Right cardiac atrium (tissue), 5 donors: Measurements from ENCODE around the gene CNTNAP2. TPM values are rescaled to one million over a fixed set of nuclear protein-coding genes. Genes with fewer than 3 reads are reported as not detected.
A peak's percentile ranks its signal among the peaks of the same experiment; 100 is the strongest.

Experiments used
- ATAC-seq, 2 donors: fragments of 200-7000 bp; cut with Tn5 transposase; one replicate each; pipeline versions ENCODE4 v1.8.0 to v1.9.1; 2020; ENCODE audit warnings: moderate library complexity in 2 of 2, mild to moderate bottlenecking in 1 of 2
- DNase-seq, 3 donors: peaks; one replicate each; pipeline ENCODE4 v3.0.0-alpha.2; 2020
- H3K27ac ChIP-seq: one replicate; pipeline ENCODE4 v1.5.1; 2013; ENCODE audit warnings: mild to moderate bottlenecking, low read length, control low read depth, moderate library complexity
- H3K27me3 ChIP-seq: one replicate; pipeline ENCODE4 v1.6.1; 2013; ENCODE audit not compliant: control insufficient read depth, insufficient read depth
- H3K4me1 ChIP-seq: one replicate; pipeline ENCODE4 v1.6.1; 2013; ENCODE audit warnings: low read length; ENCODE audit not compliant: control insufficient read depth, insufficient read depth
- H3K4me3 ChIP-seq: one replicate; pipeline ENCODE4 v1.5.1; 2013; ENCODE audit warnings: low read length, control low read depth
- H3K9me3 ChIP-seq: one replicate; pipeline ENCODE4 v1.6.1; 2013; ENCODE audit warnings: low read length; ENCODE audit not compliant: control insufficient read depth
- WGBS: extraction: QIAGEN DNeasy Blood & Tissue Kit; methylation state at CpG from one replicate; pipeline ENCODE4 v1.1.7; 2013; 5-methylcytosine and 5-hydroxymethylcytosine counted together
- intact Hi-C, 4 donors: fragments of 100-400 bp; cut with DNase I; formaldehyde crosslinking; loops; one replicate each; pipeline versions ENCODE4 v1.11.0 to v1.14.0; 2022 to 2023
- polyA plus RNA-seq: library from polyadenylated mRNA; stranded (reverse); fragments of 200-250 nt; gene quantifications from one replicate; pipeline ENCODE4 v1.2.3, GENCODE V29; 2013
- total RNA-seq, 4 donors: library from RNA; stranded (reverse); fragmentation: NEBNext Ultra II Directional; extraction: Animal tissue kit (Norgen Biotek cat#: 25700); gene quantifications; one replicate each; pipeline ENCODE4 v1.2.1, GENCODE V29; 2021
- donor health status: healthy with polysubstance abuse.
- donor health status: DM: no; HTN: yes; CAD: no.
- donor health status: DM: no; HTN: no; CAD: no.
- donor health status: DM: no; HTN: yes; CAD: no; lungs with severe emphysema.
- donor health status: DM: yes; HTN: yes; CAD: no.

Gene CNTNAP2
- total and polyA plus RNA-seq, 5 donors, result 0.23 to 1.7 (median 0.91) TPM; not detected in 1

- no peaks in the 10 kb centered on the region for H3K27me3 ChIP-seq
- 53% methylated on average over 2 of the region's 2 CpGs for WGBS
- ATAC-seq, result peak in 1 of 2 donors; percentile 64
- H3K4me1 ChIP-seq, result no peaks in the 10 kb centered on the region
- intact Hi-C loops, result no loop called here
- no peaks in the 10 kb centered on the region for H3K9me3 ChIP-seq
- no peak overlapping the region for H3K27ac ChIP-seq
- no peak overlapping the region for H3K4me3 ChIP-seq
- DNase-seq, result no peak
Observed at GRCh38 chr7:148175512-148175911, 2058.9 kb downstream of the CNTNAP2 start.

DNA sequence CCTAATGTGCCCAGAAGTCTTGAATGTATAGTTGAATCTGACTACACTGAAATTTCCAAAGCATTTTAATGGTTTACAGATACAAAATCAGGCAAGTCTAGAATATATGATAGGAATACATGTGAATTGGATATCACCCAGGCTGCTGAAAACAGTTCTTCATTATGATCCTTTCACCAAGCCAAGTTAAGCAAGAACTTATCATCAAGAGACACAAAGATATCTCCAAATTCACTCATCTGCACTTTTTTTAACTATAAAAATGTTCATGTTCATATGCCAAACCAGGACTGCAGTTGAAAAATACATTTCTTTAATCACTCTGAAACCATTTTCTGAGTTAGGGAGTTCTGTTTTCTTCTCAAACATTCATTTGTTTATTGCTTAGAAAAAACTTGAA is 2061.4 kb downstream of the CNTNAP2 start:
- ATAC-seq (no peak), DNase-seq (no peak)
- Histone ChIP-seq H3K4me1 (no peaks in the 10 kb centered on the region), H3K27me3 (no peaks in the 10 kb centered on the region), H3K4me3 (no peak overlapping the region), H3K9me3 (no peaks in the 10 kb centered on the region), H3K27ac (no peak overlapping the region)
- intact Hi-C loops, result no loop called here

- no peaks in the 10 kb centered on the region for H3K4me1 ChIP-seq
- no peaks in the 10 kb centered on the region for H3K27me3 ChIP-seq
- no peak for DNase-seq
- no peak for ATAC-seq
- H3K4me3 ChIP-seq, result no peak overlapping the region
- H3K27ac ChIP-seq, result no peak overlapping the region
- H3K9me3 ChIP-seq, result no peaks in the 10 kb centered on the region
- intact Hi-C loops, result no loop called here
Observed at GRCh38 chr7:148180075-148180474, 2063.5 kb downstream of the CNTNAP2 start.

DNA sequence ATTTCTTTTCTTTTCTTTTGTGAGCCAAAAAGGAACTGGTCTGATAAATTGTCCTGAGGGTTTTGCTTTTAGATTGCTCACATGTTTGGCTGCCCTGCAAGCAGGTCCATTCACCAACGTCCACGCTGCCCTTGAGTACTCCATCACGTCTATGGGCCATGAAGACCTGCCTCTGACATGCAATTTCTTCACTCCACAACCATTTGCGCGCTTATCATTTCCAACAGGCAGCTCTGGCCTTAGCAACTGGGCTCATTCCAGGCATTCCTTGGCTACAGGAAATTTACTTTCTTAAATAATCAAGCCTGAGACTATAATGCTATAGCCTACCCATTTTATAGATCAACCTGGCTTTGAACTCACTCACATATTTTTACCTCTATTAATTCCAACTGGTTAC is 2065.7 kb downstream of the CNTNAP2 start:
- Histone ChIP-seq H3K4me1 (no peaks in the 10 kb centered on the region), H3K9me3 (no peaks in the 10 kb centered on the region), H3K27ac (no peak overlapping the region), H3K27me3 (no peaks in the 10 kb centered on the region), H3K4me3 (no peak overlapping the region)
- intact Hi-C loops, result no loop called here
- ATAC-seq (peak; percentile 63 to 71), DNase-seq (peak in 1 of 3 donors; percentile 45)
- 16% methylated on average over 5 of the region's 5 CpGs for WGBS

GRCh38 chr7:148185041-148185440 is 2068.4 kb downstream of the CNTNAP2 start:
- intact Hi-C loops, result no loop called here

DNA sequence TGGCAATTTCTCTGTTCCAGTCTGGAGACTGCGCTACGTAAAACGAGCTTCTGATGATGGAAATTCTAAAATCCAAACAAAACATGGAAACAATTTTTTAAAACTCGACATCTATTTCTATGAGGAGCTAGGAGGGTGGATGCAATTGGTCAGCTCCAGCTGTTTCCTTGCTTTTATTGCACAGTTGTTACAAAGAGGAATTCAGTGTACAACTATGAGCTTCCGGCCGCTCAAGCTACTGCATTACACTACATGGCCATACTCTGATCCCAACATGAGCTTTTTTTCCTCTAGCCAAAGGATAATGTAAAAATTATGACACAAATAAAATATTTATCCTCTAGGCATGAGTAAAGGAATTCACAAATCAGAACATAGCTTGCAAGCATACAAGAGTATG is 2070.9 kb downstream of the CNTNAP2 start:
- intact Hi-C loops, result no loop called here
- no peak overlapping the region for H3K27ac ChIP-seq
- no peaks in the 10 kb centered on the region for H3K4me1 ChIP-seq
- WGBS, result 64% methylated on average over 6 of the region's 6 CpGs
- no peak overlapping the region for H3K4me3 ChIP-seq
- no peaks in the 10 kb centered on the region for H3K27me3 ChIP-seq
- ATAC-seq (no peak), DNase-seq (no peak)
- H3K9me3 ChIP-seq, result no peaks in the 10 kb centered on the region

More at GRCh38 chr7:148185041-148185440, 2068.4 kb downstream of the CNTNAP2 start:
- Histone ChIP-seq H3K27ac (no peak overlapping the region), H3K9me3 (no peaks in the 10 kb centered on the region), H3K4me3 (no peak overlapping the region), H3K4me1 (no peaks in the 10 kb centered on the region), H3K27me3 (no peaks in the 10 kb centered on the region)
- ATAC-seq, result peak; percentile 79 to 90
- 18% methylated on average over 5 of the region's 5 CpGs for WGBS
- DNase-seq, result no peak

- H3K4me3 ChIP-seq, result no peak overlapping the region
- 76% methylated on average over 1 of the region's 1 CpG for WGBS
- intact Hi-C loops, result no loop called here
- no peaks in the 10 kb centered on the region for H3K4me1 ChIP-seq
- H3K27me3 ChIP-seq, result no peaks in the 10 kb centered on the region
- no peak for DNase-seq
- no peak for ATAC-seq
- no peak overlapping the region for H3K27ac ChIP-seq
- no peaks in the 10 kb centered on the region for H3K9me3 ChIP-seq
Observed at GRCh38 chr7:148191391-148192065, 2074.9 kb downstream of the CNTNAP2 start.

DNA sequence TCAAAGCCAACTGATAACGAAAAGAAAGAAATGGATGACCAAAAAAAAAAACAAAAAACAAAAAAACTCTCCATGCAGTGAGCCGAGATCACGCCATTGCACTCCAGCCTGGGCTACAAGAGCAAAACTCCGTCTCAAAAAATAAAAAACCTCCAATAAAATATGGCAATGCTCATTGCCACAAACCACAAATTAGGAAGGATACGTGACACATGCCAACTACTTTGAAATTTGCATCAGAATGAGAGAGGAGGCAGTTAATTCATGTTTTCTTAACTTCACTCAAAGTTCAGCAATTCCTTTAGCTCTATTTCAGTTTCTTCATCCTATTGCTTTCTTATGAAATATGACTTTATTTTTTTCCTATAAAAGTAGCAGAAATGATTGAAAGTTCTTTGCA is 2075.9 kb downstream of the CNTNAP2 start:
- Histone ChIP-seq H3K9me3 (no peaks in the 10 kb centered on the region), H3K27ac (no peak overlapping the region), H3K27me3 (no peaks in the 10 kb centered on the region), H3K4me3 (no peak overlapping the region), H3K4me1 (no peaks in the 10 kb centered on the region)
- ATAC-seq (no peak), DNase-seq (no peak)
- intact Hi-C loops, result no loop called here
- WGBS, result 81% methylated on average over 5 of the region's 5 CpGs

DNA sequence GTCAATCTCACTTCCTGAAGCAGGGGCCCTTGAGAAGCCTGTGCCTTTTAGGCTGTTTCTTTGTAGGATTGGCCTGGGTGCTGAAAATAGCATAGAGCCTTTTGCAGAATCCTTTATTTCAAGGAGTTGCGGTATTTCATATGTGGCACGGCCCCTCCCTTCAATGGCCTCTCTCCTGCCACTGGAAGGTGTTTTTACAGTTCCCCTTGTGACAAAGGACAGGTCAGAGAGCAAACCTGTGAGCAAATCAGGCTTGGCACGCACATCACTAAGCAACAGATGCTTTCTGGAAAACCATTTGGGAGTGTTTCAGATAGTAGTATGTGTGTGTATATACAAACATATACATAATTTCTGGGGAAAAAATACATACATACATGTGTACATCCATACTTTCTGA is 2085.4 kb downstream of the CNTNAP2 start:
- Histone ChIP-seq H3K27me3 (no peaks in the 10 kb centered on the region), H3K9me3 (no peaks in the 10 kb centered on the region), H3K27ac (no peak overlapping the region), H3K4me3 (no peak overlapping the region), H3K4me1 (no peaks in the 10 kb centered on the region)
- ATAC-seq (no peak), DNase-seq (no peak)
- WGBS, result 59% methylated on average over 3 of the region's 3 CpGs
- intact Hi-C loops, result no loop called here

- Histone ChIP-seq H3K9me3 (no peaks in the 10 kb centered on the region), H3K27me3 (no peaks in the 10 kb centered on the region), H3K4me1 (no peaks in the 10 kb centered on the region), H3K27ac (no peak overlapping the region), H3K4me3 (no peak overlapping the region)
- WGBS, result 80% methylated on average over 9 of the region's 9 CpGs
- no peak for ATAC-seq
- no peak for DNase-seq
- intact Hi-C loops, result no loop called here
Observed at GRCh38 chr7:148204639-148205304, 2088.2 kb downstream of the CNTNAP2 start.

- intact Hi-C loops, result no loop called here
- no peak overlapping the region for H3K27ac ChIP-seq
- peaks cover 5% of the 10 kb centered on the region for H3K4me1 ChIP-seq
- DNase-seq (no peak), ATAC-seq (no peak)
- H3K9me3 ChIP-seq, result no peaks in the 10 kb centered on the region
- H3K27me3 ChIP-seq, result no peaks in the 10 kb centered on the region
- no peak overlapping the region for H3K4me3 ChIP-seq
- 75% methylated on average over 6 of the region's 6 CpGs for WGBS
Observed at GRCh38 chr7:148209643-148210190, 2093.1 kb downstream of the CNTNAP2 start.
